GM12878 (cell line): ENCODE measurements around the gene IGSF23. TPM values are rescaled to one million over a fixed set of nuclear protein-coding genes. Genes with fewer than 3 reads are reported as not detected.
"Not testable (repeated sequence)": the region's sequence is repeated elsewhere in the genome, so short reads cannot be mapped to it uniquely, and the experiment has no call there.

ENCODE experiments used
- ATAC-seq: fragments of 200-7000 bp; cut with Tn5 transposase; 3 replicates; pipeline ENCODE4 v1.9.1; 2020; ENCODE audit warnings: mild to moderate bottlenecking, moderate library complexity
- BruUV-seq: library from RNA; stranded (reverse); fragments of 400-500 nt; replicated peaks from 2 replicates; lab custom pipeline; 2021; lab: Mats Ljungman, UMichigan
- CTCF ChIA-PET: fragments of 300-600 bp; sonication (Branson Sonifier 250); formaldehyde crosslinking; extraction: SDS; loops from one replicate; lab custom pipeline; 2021; ENCODE audit warnings: inconsistent platforms; lab: Yijun Ruan, JAX
- POLR2A ChIA-PET: fragments of 350-600 bp; formaldehyde crosslinking; extraction: SDS; loops from one replicate; lab custom pipeline; 2021; ENCODE audit warnings: inconsistent platforms; lab: Charles Lee
- RAD21 ChIA-PET: fragments of 300-600 bp; sonication (Branson Sonifier 250); formaldehyde crosslinking; loops from one replicate; lab custom pipeline; 2023; ENCODE audit warnings: antibody characterized with exemption; ENCODE audit not compliant: unreplicated experiment; lab: Charles Lee
- SMC1A ChIA-PET: fragments of 300-600 bp; sonication (Branson Sonifier 250); formaldehyde crosslinking; loops from one replicate; lab custom pipeline; 2023; ENCODE audit not compliant: unreplicated experiment, uncharacterized antibody; lab: Charles Lee
- DNase-seq: peaks from one replicate; pipeline ENCODE4 v3.0.0-alpha.2; 2011; ENCODE audit warnings: low read depth, low spot score
- FAIRE-seq: peaks from 3 replicates; lab custom pipeline; 2011; peaks lifted over from hg19 to GRCh38; lab: Jason Lieb, UNC
- H2AFZ ChIP-seq: 2 replicates; pipeline ENCODE4 v1.6.0; 2011; ENCODE audit warnings: low read depth, low read length, control low read depth; ENCODE audit not compliant: control insufficient read depth
- H3K27ac ChIP-seq: 2 replicates; pipeline ENCODE4 v1.5.1; 2011; ENCODE audit warnings: control low read depth; ENCODE audit not compliant: control insufficient read depth, insufficient read depth
- H3K27me3 ChIP-seq, 2 experiments: replicated peaks in 1 of 2; 2 replicates each; pipeline versions ENCODE4 v1.6.0 to v1.6.1; 2011; ENCODE audit warnings: low read length in 1 of 2; ENCODE audit not compliant: control insufficient read depth in 2 of 2, insufficient read depth in 2 of 2
- H3K36me3 ChIP-seq, 2 experiments: 2 replicates each; pipeline ENCODE4 v1.5.1; 2011; ENCODE audit warnings: low read length in 1 of 2; ENCODE audit not compliant: control insufficient read depth in 2 of 2, insufficient read depth in 2 of 2
- H3K4me1 ChIP-seq: 2 replicates; pipeline ENCODE4 v1.6.1; 2011; ENCODE audit warnings: mild to moderate bottlenecking, low read length, moderate library complexity, mixed read lengths; ENCODE audit not compliant: control insufficient read depth, insufficient read depth
- H3K4me2 ChIP-seq: 2 replicates; pipeline ENCODE4 v1.6.0; 2011; ENCODE audit warnings: control low read depth; ENCODE audit not compliant: control insufficient read depth, insufficient read depth
- H3K4me3 ChIP-seq: fragments of 200-600 bp; sonication (generic); 2 replicates; pipeline ENCODE4 v1.5.1; 2016
- H3K79me2 ChIP-seq: 2 replicates; pipeline ENCODE4 v1.6.0; 2011; ENCODE audit warnings: low read length; ENCODE audit not compliant: control insufficient read depth, insufficient read depth
- H3K9ac ChIP-seq: 2 replicates; pipeline ENCODE4 v1.8.0; 2011; ENCODE audit warnings: low read length, control low read depth, mixed read lengths; ENCODE audit not compliant: control insufficient read depth, insufficient read depth
- H3K9me3 ChIP-seq: replicated peaks from 3 replicates; pipeline ENCODE4 v1.5.1; 2011; ENCODE audit warnings: mild to moderate bottlenecking, low read length; ENCODE audit not compliant: control insufficient read depth, insufficient read depth
- H4K20me1 ChIP-seq: 2 replicates; pipeline ENCODE4 v1.6.0; 2011; ENCODE audit not compliant: control insufficient read depth, insufficient read depth
- IRF4 ChIP-seq: IDR thresholded peaks from 2 replicates; pipeline ENCODE4 v1.6.1; 2011; ENCODE audit warnings: low read depth, low read length
- MAX ChIP-seq: IDR thresholded peaks from 2 replicates; pipeline ENCODE4 v1.6.1; 2012; ENCODE audit warnings: low read depth, low read length, improper control_type of control experiment
- MEF2A ChIP-seq: IDR thresholded peaks from 2 replicates; pipeline ENCODE4 v1.6.1; 2011; ENCODE audit warnings: low read depth, mild to moderate bottlenecking, low read length, moderate library complexity; ENCODE audit not compliant: insufficient read depth
- PBX3 ChIP-seq: IDR thresholded peaks from 2 replicates; pipeline ENCODE4 v1.6.1; 2011; ENCODE audit warnings: mild to moderate bottlenecking, low read depth, low read length, moderate library complexity; ENCODE audit not compliant: insufficient replicate concordance
- SMAD1 ChIP-seq: fragments of 450-650 bp; IDR thresholded peaks from 2 replicates; pipeline ENCODE4 v1.6.1; 2018; ENCODE audit warnings: mild to moderate bottlenecking, low read depth; ENCODE audit not compliant: partially characterized antibody
- SP1 ChIP-seq: IDR thresholded peaks from one replicate; pipeline ENCODE4 v1.6.1; 2011; ENCODE audit warnings: low read depth, low read length
- ZBTB40 ChIP-seq: fragments of 450-650 bp; IDR thresholded peaks from 2 replicates; pipeline ENCODE4 v1.6.1; 2016; ENCODE audit warnings: mild to moderate bottlenecking, moderate library complexity, borderline replicate concordance
- ZNF207 ChIP-seq: fragments of 450-650 bp; IDR thresholded peaks from 2 replicates; pipeline ENCODE4 v1.6.1; 2014; ENCODE audit warnings: antibody characterized with exemption, mild to moderate bottlenecking, borderline replicate concordance
- ZZZ3 ChIP-seq: IDR thresholded peaks from 2 replicates; pipeline ENCODE4 v1.6.1; 2011; ENCODE audit warnings: low read depth; ENCODE audit not compliant: control insufficient read depth, insufficient read length
- WGBS: methylation state at CpG from one replicate; pipeline ENCODE4 v1.1.6; 2016; ENCODE audit warnings: low lambda C conversion rate; ENCODE audit not compliant: insufficient replicate concordance, insufficient coverage; ENCODE audit errors: missing lambda C conversion rate; 5-methylcytosine and 5-hydroxymethylcytosine counted together
- in situ Hi-C: fragments of 300-500 bp; cut with MboI; formaldehyde crosslinking; loops from 9 replicates; pipeline ENCODE4 v1.14.3; 2018; ENCODE audit warnings: mixed read lengths
- intact Hi-C: fragments of 100-400 bp; cut with micrococcal nuclease; formaldehyde crosslinking; loops from one replicate; pipeline ENCODE4 v1.14.2; 2022; ENCODE audit not compliant: unreplicated experiment
- polyA plus RNA-seq, 11 experiments: library from polyadenylated mRNA; depleted of rRNA in 4 of 11; unstranded in 6 of 11; stranded (reverse) in 5 of 11; fragments of >200 nt; fragmentation: Nextera tagmentation in 4 of 11; fragmentation: Illumina TruSeq in 1 of 11; extraction: Ambion mirVana in 4 of 11; extraction: Trizol in 1 of 11; gene quantifications; 1 replicate in 1 of 11; 2 replicates in 10 of 11; pipeline versions ENCODE4 v1.2.1 to v1.2.3, GENCODE V29; 2011 to 2016; ENCODE audit warnings: inconsistent platforms in 2 of 11, missing spikeins in 2 of 11, low read depth in 1 of 11
- total RNA-seq, 4 experiments: library from RNA; depleted of rRNA in 3 of 4; stranded (reverse); fragments of >200 nt in 3 of 4; fragmentation: Illumina TruSeq in 1 of 4; extraction: Trizol in 1 of 4; gene quantifications; 2 replicates each; pipeline versions ENCODE4 v1.2.1 to v1.2.3, GENCODE V29; 2013 to 2021

The IGSF23 gene
- total and polyA plus RNA-seq, 10 of the 15 experiments (the other 5 are each of a cell fraction or from before 2014, with no cell fraction given), result not detected

GRCh38 chr19:44683434-44684210, 70.3 kb downstream of the IGSF23 start:
- Histone ChIP-seq H2AFZ (no peak overlapping the region), H3K79me2 (no peaks in the 10 kb centered on the region), H3K27me3 (no peaks in the 10 kb centered on the region), H3K9me3 (no peaks in the 10 kb centered on the region), H3K36me3 (no peaks in the 10 kb centered on the region), H3K27ac (no peak overlapping the region), H3K4me3 (no peak overlapping the region), H4K20me1 (no peaks in the 10 kb centered on the region), H3K4me1 (peaks cover 33% of the 10 kb centered on the region), H3K4me2 (no peak overlapping the region), H3K9ac (no peak overlapping the region)
- RAD21 ChIA-PET, result no interaction called here
- POLR2A ChIA-PET, result interaction anchor here (0.6 kb wide), 2 partner anchors 173 to 1222 kb away, joined by 3 read pairs; no protein-coding TSS in a partner anchor
- TF ChIP-seq PBX3, result no peak
- TF ChIP-seq SMAD1, result no peak
- no peak for TF ChIP-seq SP1
- TF ChIP-seq IRF4, result no peak
- TF ChIP-seq ZNF207, result no peak
- no peak for TF ChIP-seq MAX
- TF ChIP-seq MEF2A, result no peak
- TF ChIP-seq ZZZ3, result no peak
- TF ChIP-seq ZBTB40, result no peak
- 56% methylated on average over 9 of the region's 9 CpGs for WGBS
- CTCF ChIA-PET, result interaction anchor here (1.2 kb wide), 1 partner anchor 91 kb away, joined by 3 read pairs; no protein-coding TSS in a partner anchor
- BruUV-seq, result no TSS peak
- FAIRE-seq (no peak), ATAC-seq (no peak; the same call in 2 of the 3 replicates), DNase-seq (no peak)
- in situ Hi-C loops (no loop called here), intact Hi-C loops (loop anchor here (2.0 kb wide), 1 partner anchor 29 kb away; no protein-coding TSS in a partner anchor)
- SMC1A ChIA-PET, result no interaction called here

- in situ Hi-C loops, FAIRE-seq, SMC1A ChIA-PET, H3K9ac ChIP-seq, H3K27me3 ChIP-seq, BruUV-seq, H3K4me3 ChIP-seq, ATAC-seq, CTCF ChIA-PET, RAD21 ChIA-PET, H4K20me1 ChIP-seq, H3K4me2 ChIP-seq, H3K27ac ChIP-seq, H3K36me3 ChIP-seq, H2AFZ ChIP-seq, H3K9me3 ChIP-seq, H3K79me2 ChIP-seq, DNase-seq: not testable (repeated sequence)
- intact Hi-C loops, result loop anchor here (2.0 kb wide), 1 partner anchor 30 kb away; no protein-coding TSS in a partner anchor
- POLR2A ChIA-PET, result interaction anchor here (0.6 kb wide), 1 partner anchor 172 kb away, joined by 3 read pairs; no protein-coding TSS in a partner anchor
- H3K4me1 ChIP-seq, result peaks cover 34% of the 10 kb centered on the region
- WGBS, result 74% methylated on average over 3 of the region's 3 CpGs
These were observed 71.0 kb downstream of the IGSF23 start for GRCh38 chr19:44684396-44684795.
